Measurements from ENCODE around the gene ZNF276.
"Not testable (repeated sequence)": the region's sequence is repeated elsewhere in the genome, so short reads cannot be mapped to it uniquely, and the experiment has no call there.

Gene ZNF276

GRCh38 chr16:89738538-89739317, 17.4 kb downstream of the ZNF276 start:
- FAIRE-seq = no peak

GRCh38 chr16:89739383-89739782, 18.0 kb downstream of the ZNF276 start:
- FAIRE-seq = no peak

GRCh38 chr16:89741342-89742014, 20.1 kb downstream of the ZNF276 start:
- FAIRE-seq = no peak

- FAIRE-seq = no peak
Measured at GRCh38 chr16:89742948-89743347, 21.6 kb downstream of the ZNF276 start.

- no peak for FAIRE-seq
Measured at GRCh38 chr16:89744813-89745212, 23.5 kb downstream of the ZNF276 start.

- FAIRE-seq = no peak
Measured at GRCh38 chr16:89746043-89746442, 24.7 kb downstream of the ZNF276 start.

GRCh38 chr16:89748076-89748475, 26.7 kb downstream of the ZNF276 start:
- FAIRE-seq = no peak

- FAIRE-seq = no peak
Measured at GRCh38 chr16:89748921-89749320, 27.6 kb downstream of the ZNF276 start.

- FAIRE-seq = no peak
Measured at GRCh38 chr16:89749637-89750036, 28.3 kb downstream of the ZNF276 start.

GRCh38 chr16:89759746-89760340, 38.5 kb downstream of the ZNF276 start:
- FAIRE-seq = no peak

- no peak for FAIRE-seq
Measured at GRCh38 chr16:89761304-89761922, 40.1 kb downstream of the ZNF276 start.

- no peak for FAIRE-seq
Measured at GRCh38 chr16:89764711-89765201, 43.4 kb downstream of the ZNF276 start.

GRCh38 chr16:89765292-89765830, 44.0 kb downstream of the ZNF276 start:
- FAIRE-seq = no peak

GRCh38 chr16:89770367-89770766, 49.0 kb downstream of the ZNF276 start:
- no peak for FAIRE-seq

GRCh38 chr16:89775223-89775622, 53.9 kb downstream of the ZNF276 start:
- FAIRE-seq = no peak

GRCh38 chr16:89778211-89778610, 56.9 kb downstream of the ZNF276 start:
- not testable (repeated sequence) for FAIRE-seq

- no peak for FAIRE-seq
Measured at GRCh38 chr16:89779231-89779908, 58.0 kb downstream of the ZNF276 start.

GRCh38 chr16:89779909-89780305, 58.6 kb downstream of the ZNF276 start:
- no peak for FAIRE-seq

GRCh38 chr16:89782489-89782888, 61.2 kb downstream of the ZNF276 start:
- no peak for FAIRE-seq

GRCh38 chr16:89783952-89784351, 62.6 kb downstream of the ZNF276 start:
- FAIRE-seq = not testable (repeated sequence)

GRCh38 chr16:89784406-89784805, 63.1 kb downstream of the ZNF276 start:
- no peak for FAIRE-seq

- no peak for FAIRE-seq
Measured at GRCh38 chr16:89785523-89786155, 64.3 kb downstream of the ZNF276 start.
